ENCODE data around the gene CAMTA1. TPM values are rescaled to one million over a fixed set of nuclear protein-coding genes. Genes with fewer than 3 reads are reported as not detected.

The CAMTA1 gene
- total and polyA plus RNA-seq, 8 donors, result 42.8 to 213 (median 118) TPM

DNA sequence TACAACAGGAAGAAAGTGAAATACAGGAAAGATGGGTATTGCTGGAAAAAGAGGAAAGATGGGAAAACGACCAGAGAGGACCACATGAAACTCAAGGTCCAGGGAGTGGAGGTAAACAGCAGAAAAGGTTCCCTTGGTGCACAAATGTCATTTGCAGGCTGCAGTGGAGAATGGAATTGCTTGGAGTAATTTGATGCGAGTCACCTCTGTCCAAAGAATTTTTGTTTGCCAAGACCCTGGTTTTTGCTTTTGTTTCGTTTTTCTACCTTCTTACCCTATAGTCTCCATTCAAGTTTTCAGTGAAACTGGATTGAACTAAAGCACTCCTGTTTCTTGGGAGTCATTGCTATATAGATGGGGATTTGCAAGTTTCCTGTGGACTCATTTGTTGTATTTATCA, 464.3 kb downstream of the CAMTA1 start:
- WGBS, 5 donors, result 52 to 66% (median 58%) methylated on average over 3 of the region's 3 CpGs
- no peak overlapping the region for H3K27ac ChIP-seq
- no peaks in the 10 kb centered on the region for H3K36me3 ChIP-seq
- no peaks in the 10 kb centered on the region for H3K9me3 ChIP-seq
- intact Hi-C loops (cut with DNase I; ENCODE audit: low total_unique reads), result no loop called here
- no peaks in the 10 kb centered on the region for H3K4me1 ChIP-seq
- no peak overlapping the region for H3K4me3 ChIP-seq
- no peak for TF ChIP-seq CTCF (IDR thresholded peaks at IDR 0.05)
- TF ChIP-seq POLR2AphosphoS5 (IDR thresholded peaks at IDR 0.05), result no peak
- TF ChIP-seq EP300 (IDR thresholded peaks at IDR 0.05), result no peak
- TF ChIP-seq POLR2A (IDR thresholded peaks at IDR 0.05), result no peak
- no peak for DNase-seq
- no peaks in the 10 kb centered on the region for H3K27me3 ChIP-seq

DNA sequence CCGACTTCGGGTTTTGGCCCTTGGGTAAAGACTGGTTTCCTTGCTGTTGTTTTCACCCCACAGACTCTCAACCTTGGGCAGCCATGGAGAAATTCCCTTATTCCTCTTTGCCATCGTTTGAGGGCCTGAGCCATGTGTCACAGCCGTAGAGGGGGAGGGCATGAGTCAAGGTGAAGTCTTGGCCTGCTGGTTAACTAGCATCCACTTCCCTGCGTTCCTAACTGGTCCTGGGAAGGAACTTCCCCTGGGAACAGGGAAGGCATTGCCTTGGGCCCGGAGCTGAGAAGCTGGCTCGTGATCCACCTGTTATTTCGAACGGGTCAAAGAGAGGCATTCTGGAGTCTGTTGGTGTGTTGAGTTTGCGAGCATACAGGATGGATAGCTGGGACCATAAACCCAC, 464.9 kb downstream of the CAMTA1 start:
- WGBS, 5 donors, result 78 to 95% (median 87%) methylated on average over 10 of the region's 10 CpGs
- no peak for DNase-seq
- intact Hi-C loops (cut with DNase I; ENCODE audit: low total_unique reads), result no loop called here

DNA sequence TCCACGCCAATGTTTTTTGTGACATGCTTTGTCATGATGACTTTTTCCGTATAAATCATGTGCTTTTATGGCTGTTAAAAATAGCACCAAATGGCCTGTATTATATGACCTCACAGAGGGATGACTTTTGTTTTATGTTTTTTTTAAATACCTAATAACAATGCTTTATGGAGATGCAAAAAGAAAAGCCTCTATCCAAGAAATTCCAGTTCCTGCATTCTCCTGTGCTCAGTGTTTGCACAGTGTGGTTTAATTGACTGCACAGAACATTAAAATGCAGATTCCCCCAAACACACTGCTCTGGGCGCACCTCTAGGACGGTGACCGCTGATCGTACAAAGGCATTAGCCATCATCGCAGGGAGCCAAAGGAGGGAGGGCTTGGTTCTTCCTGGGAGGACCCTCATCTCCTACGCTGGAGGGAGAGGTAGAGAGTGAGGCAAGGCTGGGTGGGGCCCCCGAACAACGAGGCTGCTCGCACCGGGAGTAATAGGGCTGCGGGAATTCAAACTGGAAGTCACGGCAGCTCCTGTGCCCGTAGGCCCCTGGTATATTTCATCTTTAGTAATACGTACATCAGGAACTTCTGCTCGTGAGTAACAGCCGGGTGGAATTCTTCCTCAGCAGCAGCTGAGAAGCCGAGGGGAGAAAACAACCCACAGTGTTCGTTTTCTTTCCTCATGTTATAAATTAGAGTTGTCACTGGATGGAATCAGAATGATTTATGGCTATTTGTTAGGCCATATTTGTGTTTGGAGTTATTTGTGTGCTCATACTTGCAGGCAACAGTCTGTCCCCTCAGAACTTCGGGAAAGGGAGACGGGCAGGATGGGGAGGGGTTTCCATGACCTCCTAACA, 465.6 kb downstream of the CAMTA1 start:
- Histone ChIP-seq H3K9me3 (no peaks in the 10 kb centered on the region), H3K27ac (no peak overlapping the region), H3K27me3 (no peaks in the 10 kb centered on the region), H3K4me1 (no peaks in the 10 kb centered on the region), H3K4me3 (no peak overlapping the region), H3K36me3 (no peaks in the 10 kb centered on the region)
- 80 to 84% (median 84%) methylated on average over 22 of the region's 22 CpGs for WGBS, 5 donors
- intact Hi-C loops (cut with DNase I; ENCODE audit: low total_unique reads), result no loop called here
- DNase-seq, result no peak
- TF ChIP-seq POLR2A (IDR thresholded peaks at IDR 0.05) (no peak), POLR2AphosphoS5 (IDR thresholded peaks at IDR 0.05) (no peak), CTCF (IDR thresholded peaks at IDR 0.05) (no peak), EP300 (IDR thresholded peaks at IDR 0.05) (no peak)

More for the DNA sequence above, 464.9 kb downstream of the CAMTA1 start:
- no peak for TF ChIP-seq EP300 (IDR thresholded peaks at IDR 0.05)
- no peak for TF ChIP-seq POLR2AphosphoS5 (IDR thresholded peaks at IDR 0.05)
- TF ChIP-seq POLR2A (IDR thresholded peaks at IDR 0.05), result no peak
- TF ChIP-seq CTCF (IDR thresholded peaks at IDR 0.05), result no peak
- Histone ChIP-seq H3K27me3 (no peaks in the 10 kb centered on the region), H3K36me3 (no peaks in the 10 kb centered on the region), H3K4me1 (no peaks in the 10 kb centered on the region), H3K9me3 (no peaks in the 10 kb centered on the region), H3K27ac (no peak overlapping the region), H3K4me3 (no peak overlapping the region)

DNA sequence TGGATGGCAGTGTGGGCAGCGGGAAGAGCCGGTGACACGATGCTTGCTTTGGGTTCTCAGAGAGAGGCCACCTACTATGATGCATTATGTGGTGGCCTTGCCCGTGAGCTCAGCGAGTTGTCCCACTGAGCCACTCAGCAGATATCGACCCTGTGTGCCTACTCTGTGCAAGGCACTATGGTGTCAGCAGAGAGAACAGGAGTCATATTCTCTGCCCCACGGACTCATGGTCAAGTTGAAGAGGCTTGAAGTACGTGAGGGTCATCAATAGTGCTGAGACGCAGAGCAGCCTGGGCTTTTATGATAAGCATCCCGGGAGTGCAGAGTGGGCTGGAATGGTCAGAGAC, 466.2 kb downstream of the CAMTA1 start:
- no peak for TF ChIP-seq EP300 (IDR thresholded peaks at IDR 0.05)
- Histone ChIP-seq H3K4me3 (no peak overlapping the region), H3K36me3 (no peaks in the 10 kb centered on the region), H3K4me1 (no peaks in the 10 kb centered on the region), H3K9me3 (no peaks in the 10 kb centered on the region), H3K27ac (no peak overlapping the region), H3K27me3 (no peaks in the 10 kb centered on the region)
- intact Hi-C loops (cut with DNase I; ENCODE audit: low total_unique reads), result no loop called here
- WGBS, 5 donors, result 87 to 92% (median 90%) methylated on average over 9 to 10 of the region's 10 CpGs
- no peak for DNase-seq

All from stomach (tissue), 9 donors.